WI38 (cell line): ENCODE results near the gene SARDH.
A peak's percentile ranks its signal among the peaks of the same experiment; 100 is the strongest.

Source experiments
- H3K4me3 ChIP-seq: 2 replicates; pipeline ENCODE4 v1.5.1; 2011; ENCODE audit warnings: low read depth, mild to moderate bottlenecking, control low read depth, low read length
- TF ChIP-seq, protein P1 (sequence below): IDR thresholded peaks from 2 replicates; pipeline ENCODE4 v1.5.1; 2012; ENCODE audit warnings: low read depth, mild to moderate bottlenecking, control low read depth, low read length

SARDH gene

DNA sequence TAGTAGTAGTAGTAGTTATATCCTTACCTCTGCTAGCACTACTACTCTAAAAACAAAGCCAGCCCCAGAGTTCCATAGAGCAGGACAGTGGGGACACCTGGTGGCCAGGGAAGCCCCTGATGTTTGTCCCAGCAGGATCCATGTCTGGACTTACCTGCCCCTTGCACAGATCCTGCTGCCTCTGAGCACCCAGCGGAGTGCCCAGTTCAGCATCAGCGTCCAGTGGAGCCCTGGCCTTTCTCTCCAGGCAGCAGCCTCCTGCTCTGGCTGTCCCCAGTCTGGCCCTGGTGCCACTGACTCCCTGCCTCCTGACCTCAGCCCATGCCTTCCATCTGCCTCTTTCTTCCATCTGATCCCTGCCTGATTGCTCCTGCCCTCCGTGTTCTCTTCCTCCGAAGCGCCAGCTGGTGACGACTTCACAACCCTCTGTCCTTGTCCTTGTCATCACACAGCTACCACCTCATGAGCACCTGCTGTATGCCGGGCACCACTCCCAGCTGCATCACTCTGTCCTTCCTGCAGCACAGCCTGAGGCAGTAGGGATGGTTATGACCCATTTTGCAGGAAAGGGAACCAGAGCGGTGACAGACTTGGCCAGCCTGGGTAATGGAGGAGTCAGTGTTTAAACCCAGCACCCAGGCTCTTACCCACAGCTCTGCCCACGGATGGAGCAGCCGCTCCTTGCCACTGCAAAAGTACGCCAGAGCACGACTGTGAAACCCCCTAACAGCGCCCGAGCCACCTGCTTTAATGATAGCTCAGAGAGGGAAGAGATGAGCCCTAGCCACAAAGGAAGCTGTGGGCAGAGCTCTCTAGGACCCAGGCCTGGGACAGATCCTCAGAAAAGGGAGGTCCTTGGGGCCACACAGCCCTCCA is 11.5 kb downstream of the SARDH start:
- TF ChIP-seq, protein P1, sequence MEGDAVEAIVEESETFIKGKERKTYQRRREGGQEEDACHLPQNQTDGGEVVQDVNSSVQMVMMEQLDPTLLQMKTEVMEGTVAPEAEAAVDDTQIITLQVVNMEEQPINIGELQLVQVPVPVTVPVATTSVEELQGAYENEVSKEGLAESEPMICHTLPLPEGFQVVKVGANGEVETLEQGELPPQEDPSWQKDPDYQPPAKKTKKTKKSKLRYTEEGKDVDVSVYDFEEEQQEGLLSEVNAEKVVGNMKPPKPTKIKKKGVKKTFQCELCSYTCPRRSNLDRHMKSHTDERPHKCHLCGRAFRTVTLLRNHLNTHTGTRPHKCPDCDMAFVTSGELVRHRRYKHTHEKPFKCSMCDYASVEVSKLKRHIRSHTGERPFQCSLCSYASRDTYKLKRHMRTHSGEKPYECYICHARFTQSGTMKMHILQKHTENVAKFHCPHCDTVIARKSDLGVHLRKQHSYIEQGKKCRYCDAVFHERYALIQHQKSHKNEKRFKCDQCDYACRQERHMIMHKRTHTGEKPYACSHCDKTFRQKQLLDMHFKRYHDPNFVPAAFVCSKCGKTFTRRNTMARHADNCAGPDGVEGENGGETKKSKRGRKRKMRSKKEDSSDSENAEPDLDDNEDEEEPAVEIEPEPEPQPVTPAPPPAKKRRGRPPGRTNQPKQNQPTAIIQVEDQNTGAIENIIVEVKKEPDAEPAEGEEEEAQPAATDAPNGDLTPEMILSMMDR = peak; percentile 32; the same call in 1 of the 2 replicates
- no peak overlapping the region for H3K4me3 ChIP-seq

DNA sequence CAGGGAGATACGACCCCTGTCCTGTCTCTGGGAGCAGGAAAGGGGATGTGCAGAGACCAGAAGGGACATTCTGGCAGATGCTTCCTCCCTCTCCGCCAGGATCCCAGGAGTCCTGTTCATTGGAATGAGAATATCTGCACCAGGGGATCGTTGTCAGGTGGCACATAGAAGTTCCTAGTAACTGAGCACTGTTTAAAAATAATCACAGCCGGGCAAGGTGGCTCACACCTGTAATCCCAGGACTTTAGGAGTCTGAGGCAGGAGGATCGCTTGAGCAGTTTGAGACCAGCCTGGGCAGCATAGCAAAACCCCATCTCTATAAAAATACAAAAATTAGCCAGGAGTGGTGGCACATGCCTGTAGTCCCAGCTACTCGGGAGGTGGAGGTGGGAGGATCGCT is 12.3 kb downstream of the SARDH start:
- TF ChIP-seq, protein P1 = no peak
- no peak overlapping the region for H3K4me3 ChIP-seq

DNA sequence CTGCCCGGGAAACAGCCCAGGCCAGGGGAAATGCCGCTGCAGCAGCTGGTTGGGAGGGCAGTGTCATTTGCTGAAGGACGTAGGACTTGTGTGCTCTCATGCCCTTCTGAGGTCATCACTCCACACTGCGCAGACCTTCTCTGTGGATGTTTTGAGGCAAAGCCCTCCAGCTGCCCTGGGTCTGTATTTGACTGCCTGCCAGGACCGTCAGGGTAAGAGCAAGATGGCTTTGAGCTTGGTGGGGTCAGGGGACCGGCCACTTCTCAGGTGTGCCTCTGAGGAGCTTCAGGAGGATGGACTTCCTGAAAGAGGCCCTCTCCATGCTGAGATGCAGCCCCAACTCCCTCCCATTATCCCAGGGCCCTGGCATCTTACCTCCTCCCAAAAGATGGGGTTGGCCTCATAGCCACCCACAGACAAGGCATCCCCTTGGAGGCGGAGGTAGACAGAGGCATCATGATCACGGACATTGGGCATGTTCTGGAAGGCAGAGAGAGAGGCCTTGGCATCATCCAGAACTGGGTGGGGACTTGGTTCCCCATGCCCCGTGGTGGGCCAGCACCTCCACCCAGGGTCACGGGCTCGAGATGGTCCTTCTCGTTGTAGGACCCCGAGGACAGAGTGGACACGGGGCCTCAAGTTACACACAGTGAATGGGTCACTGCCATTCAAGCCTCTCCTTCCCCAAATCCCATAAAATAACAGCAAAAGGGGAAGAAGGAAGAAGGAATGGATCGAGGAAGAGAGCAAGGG is 19.4 kb downstream of the SARDH start:
- no peak overlapping the region for H3K4me3 ChIP-seq
- TF ChIP-seq, protein P1 = no peak

DNA sequence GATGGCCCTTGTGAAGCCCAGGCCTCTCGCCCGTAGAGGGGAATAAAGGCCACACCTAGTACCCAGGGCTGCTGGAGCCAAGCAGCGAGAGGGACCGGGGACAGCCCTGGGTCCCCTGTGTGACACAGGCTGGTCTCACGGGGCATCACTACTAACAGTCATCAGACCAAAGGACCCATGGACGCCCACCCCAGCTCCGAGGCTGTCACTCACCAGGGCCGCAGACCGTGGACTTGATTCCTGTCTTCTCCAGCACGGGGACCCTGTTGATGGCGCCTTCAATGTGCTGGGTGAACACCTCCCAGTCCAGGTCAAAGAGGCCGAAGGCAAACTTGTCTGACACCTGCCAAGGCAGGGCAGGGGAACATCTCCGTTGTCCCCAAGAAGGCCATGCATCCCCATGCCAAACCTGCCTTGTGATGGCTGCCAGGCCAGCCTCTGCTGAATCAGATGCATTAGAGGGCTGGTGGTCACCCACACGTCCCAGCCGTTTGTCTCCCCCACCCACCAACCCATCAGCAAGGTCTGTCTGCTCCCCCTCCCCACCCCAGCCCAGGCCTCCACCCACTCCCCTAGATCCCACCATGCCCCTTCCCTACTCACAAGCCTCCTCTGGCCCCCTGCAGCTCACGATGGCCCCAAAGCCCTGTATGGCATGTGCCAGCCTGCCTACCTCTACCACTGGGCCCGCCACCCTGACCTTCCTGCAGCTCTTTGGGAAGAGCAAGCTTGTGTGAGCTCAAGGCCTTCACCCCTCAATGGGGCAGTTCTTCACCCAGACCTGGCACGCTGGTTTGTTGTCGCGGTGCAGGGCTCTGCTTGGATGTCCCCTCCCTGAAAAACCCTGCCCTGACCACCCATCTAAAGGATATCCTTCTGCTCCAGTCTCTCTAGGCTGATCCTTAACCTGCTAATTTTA is 20.8 kb downstream of the SARDH start:
- TF ChIP-seq, protein P1 = no peak
- no peak overlapping the region for H3K4me3 ChIP-seq

DNA sequence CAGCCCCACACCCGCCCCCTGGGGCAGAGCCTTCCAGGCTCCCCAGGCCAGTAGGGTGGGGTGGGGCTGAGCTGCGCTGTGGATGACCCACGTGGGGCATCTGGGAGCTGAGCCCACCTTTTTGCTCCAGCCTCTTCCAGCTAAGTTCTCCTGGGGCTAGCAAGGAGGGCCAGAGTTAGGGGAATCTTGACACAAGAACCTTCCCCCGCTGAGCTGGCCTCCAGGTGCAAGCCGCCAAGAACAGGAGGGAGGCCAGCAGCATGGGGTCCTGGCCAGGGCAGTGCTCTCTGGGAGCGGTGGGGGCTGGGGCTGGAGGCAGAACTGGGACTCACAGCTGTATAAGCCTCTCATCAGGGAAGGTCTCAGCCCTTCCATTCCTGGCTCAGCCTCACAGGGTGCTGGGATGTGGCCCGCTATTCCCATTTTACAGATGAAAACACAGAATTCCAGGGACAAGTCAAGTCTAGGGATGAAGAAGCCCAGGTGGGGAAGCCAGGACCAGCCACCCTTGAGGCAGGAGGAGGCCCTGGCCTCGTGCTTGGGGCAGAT is 21.5 kb downstream of the SARDH start:
- TF ChIP-seq, protein P1 = no peak
- H3K4me3 ChIP-seq = no peak overlapping the region

GRCh38 chr9:133715866-133716563 is 22.1 kb downstream of the SARDH start:
- H3K4me3 ChIP-seq = no peak overlapping the region
- TF ChIP-seq, protein P1 = peak; percentile 38; the same call in 1 of the 2 replicates
